Measurements from ENCODE around the gene TNS1. TPM values are rescaled to one million over a fixed set of nuclear protein-coding genes. Genes with fewer than 3 reads are reported as not detected.

Gene TNS1
- total RNA-seq, 1 donor from 2014 or later: 46.1 TPM

- no peak for DNase-seq (ENCODE audit: extremely low read depth, low read depth, low spot score)
Observed at GRCh38 chr2:217880891-217881290, 121.9 kb downstream of the TNS1 start.

- DNase-seq (ENCODE audit: extremely low read depth, low read depth, low spot score): no peak
Observed at GRCh38 chr2:217880287-217880889, 122.4 kb downstream of the TNS1 start.

DNA sequence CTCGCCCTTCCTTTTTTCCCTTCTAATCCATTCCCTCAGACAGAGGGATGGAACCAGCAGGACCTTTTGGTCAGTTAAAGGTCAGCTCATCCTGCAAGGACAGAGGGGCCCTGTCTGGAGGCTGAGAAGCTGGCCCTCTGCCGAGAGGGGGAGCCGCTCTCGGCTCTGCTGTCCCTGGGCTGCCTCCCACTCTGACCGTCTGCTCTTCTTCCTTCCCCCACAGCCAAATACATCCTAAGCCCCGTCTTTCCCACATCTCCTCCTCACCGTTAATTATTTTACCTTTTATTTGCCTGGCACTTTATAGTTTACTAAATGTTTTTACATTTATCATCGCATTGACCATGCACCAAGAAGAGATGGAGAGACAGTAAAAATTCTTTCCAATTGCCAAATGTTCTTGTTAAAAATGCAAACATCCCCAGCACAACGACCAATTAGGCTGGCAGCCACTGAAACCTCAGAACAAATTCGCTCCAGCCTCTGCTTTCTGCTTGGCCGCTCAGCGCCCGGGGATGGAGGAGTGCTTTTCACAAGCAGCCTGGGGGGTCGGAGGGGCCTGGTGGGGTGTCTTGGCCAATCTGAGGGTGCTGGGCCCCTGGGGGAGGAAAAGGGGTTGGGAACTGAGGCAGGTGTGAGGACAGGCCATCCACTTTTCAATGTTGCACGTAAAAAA is 123.7 kb downstream of the TNS1 start:
- no peak for DNase-seq (ENCODE audit: extremely low read depth, low read depth, low spot score)

- DNase-seq (ENCODE audit: extremely low read depth, low read depth, low spot score): no peak
Observed at GRCh38 chr2:217877866-217878265, 124.9 kb downstream of the TNS1 start.

DNA sequence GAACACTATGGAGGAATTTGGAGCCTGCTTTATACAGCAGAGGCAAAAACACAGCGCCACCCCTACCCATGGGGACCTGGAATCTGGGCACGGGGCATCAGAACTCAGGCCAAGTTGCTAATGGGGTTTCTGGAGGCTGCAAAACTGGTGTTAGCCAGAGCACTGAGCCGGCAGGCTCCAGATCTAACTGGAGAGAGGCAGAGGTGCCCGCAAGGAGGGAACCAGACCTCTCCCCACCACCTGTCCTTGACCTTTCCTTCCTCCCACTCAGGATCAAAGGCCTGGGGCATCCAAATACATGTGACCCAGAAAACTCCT is 126.6 kb downstream of the TNS1 start:
- no peak for DNase-seq (ENCODE audit: extremely low read depth, low read depth, low spot score)

GRCh38 chr2:217875556-217876252 is 127.1 kb downstream of the TNS1 start:
- no peak for DNase-seq (ENCODE audit: extremely low read depth, low read depth, low spot score)

DNA sequence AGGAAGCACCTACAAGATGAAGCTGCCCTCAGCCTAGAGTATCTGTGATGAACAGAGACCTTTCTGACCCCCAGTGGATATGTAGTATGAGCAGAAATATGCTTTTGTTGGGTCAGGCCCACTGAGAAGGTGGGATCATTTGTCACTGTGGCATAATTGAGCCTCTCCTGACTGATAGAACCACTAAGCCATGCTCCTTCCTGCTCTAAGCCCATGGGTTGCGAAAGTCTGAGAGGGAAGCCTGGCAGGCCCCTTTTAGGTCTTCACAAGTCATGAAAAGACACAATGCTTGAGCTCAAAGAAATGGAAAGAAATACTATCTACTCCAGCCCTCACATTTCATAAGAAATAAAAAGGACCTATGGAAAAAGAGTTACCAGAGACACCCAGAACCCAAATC is 127.7 kb downstream of the TNS1 start:
- DNase-seq (ENCODE audit: extremely low read depth, low read depth, low spot score): no peak

DNA sequence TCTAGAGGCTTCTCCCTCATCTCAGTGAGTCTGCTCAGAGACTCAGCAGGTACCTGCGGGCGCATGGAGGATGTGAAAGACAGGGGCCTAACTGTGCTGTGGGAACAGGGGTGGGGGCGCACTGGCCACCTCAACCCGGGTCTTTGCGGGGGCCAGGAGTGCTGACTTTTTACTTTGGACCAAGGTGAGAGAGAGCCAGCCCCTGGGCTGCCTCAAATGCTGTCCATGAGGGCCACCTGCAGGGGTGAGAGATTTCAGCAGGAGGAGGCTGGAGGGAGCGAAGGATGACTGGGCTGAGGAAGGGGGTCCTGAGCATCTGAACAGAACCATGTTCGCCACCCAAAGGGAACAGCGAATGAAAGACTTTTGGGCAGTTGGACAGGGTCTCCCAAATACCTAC is 129.4 kb downstream of the TNS1 start:
- no peak for DNase-seq (ENCODE audit: extremely low read depth, low read depth, low spot score)

- DNase-seq (ENCODE audit: extremely low read depth, low read depth, low spot score): no peak
Observed at GRCh38 chr2:217872319-217872718, 130.5 kb downstream of the TNS1 start.

DNA sequence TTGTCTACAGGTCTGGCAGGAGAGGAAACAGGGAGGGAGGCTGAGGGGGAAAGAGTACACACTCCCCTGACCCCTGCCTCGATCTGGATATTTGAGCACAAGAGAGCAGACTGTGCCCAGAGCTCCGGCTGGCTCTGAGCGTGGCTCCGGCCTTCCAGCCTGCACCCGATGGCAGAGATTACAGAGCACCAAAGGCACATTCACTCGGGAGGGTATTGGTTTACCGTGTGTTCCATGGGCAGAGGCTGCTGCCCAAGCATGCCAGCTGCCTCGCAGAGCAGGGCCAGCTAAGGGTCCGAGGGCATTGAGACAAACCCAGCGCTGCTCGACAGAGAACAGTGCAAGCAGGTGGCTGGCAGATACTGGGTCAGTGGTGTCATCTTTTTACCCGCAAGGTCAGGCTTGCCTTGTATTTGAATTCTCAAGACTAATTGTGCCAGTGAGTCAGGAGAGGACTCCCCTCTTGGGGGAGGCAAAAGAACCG is 132.2 kb downstream of the TNS1 start:
- DNase-seq (ENCODE audit: extremely low read depth, low read depth, low spot score): no peak

GRCh38 chr2:217868911-217869334 is 133.9 kb downstream of the TNS1 start:
- no peak for DNase-seq (ENCODE audit: extremely low read depth, low read depth, low spot score)

DNA sequence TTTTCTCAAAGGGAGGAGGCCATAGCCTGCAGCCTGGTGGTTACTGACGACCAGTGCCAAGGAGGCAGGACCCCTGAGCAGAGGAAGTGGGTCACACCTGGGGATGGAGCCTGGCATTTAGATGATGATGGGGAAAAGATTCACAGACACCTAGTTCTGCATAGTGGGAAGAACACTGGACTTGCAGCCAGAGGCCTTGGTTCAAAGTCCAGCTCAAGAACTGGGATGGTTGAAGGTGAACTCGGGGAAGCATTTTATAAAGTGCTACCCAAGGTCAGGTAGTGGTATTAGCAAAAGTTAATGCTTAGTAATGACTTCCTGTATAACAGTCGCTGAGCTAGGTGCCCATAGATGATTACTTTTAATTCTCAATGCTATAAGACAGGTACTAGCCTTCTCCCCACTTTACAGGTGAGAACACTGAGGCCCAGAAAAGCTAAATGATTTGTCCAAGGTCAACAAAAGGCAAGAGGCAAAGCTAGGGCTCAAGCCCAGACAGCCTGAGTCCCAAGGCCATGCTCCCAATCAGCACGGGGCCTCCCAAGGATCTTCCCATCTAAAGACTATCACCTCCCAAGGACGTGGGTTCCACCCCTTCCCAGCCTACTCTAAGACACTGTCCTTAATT is 134.4 kb downstream of the TNS1 start:
- DNase-seq (ENCODE audit: extremely low read depth, low read depth, low spot score): no peak

DNA sequence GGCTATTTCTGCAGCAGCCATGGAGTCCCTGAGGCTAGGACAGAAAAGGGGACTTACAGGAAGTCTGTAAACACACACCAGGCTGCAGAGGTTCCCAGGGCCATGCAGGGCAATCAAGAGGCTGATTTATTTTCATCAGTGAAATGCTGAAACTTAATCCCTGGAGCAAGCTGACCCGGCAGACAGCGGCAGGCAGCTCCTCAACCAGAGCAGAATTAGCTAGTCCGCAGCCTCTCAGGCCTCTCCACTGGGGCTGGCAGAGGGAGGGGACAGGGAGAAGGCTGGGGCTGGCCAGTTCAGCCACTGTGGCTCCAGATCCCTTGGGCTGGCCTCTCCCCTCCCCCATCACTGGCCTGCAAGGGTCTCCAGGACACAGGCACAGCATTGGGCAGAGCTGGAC is 136.3 kb downstream of the TNS1 start:
- no peak for DNase-seq (ENCODE audit: extremely low read depth, low read depth, low spot score)

- DNase-seq (ENCODE audit: extremely low read depth, low read depth, low spot score): no peak
Observed at GRCh38 chr2:217864963-217865772, 137.6 kb downstream of the TNS1 start.

DNA sequence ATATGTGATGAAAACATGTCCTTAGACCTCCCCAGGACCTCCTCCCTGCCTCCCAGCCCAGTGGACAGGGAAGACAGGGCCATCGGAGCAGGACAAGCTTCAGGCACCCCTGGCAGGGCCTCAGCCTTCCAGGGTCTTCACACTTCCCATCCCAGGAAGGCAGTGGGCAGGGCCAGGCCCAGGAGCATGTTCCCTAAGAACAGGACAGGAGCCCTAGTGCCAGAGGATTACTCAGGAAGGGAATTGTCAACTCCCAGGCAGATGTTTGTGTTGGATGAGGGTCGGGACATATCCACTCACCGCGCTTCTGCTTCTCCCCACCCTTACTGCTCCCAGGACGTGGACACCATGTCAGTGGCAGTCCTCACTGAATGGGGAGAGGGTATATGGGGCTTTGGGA is 138.9 kb downstream of the TNS1 start:
- DNase-seq (ENCODE audit: extremely low read depth, low read depth, low spot score): no peak

DNA sequence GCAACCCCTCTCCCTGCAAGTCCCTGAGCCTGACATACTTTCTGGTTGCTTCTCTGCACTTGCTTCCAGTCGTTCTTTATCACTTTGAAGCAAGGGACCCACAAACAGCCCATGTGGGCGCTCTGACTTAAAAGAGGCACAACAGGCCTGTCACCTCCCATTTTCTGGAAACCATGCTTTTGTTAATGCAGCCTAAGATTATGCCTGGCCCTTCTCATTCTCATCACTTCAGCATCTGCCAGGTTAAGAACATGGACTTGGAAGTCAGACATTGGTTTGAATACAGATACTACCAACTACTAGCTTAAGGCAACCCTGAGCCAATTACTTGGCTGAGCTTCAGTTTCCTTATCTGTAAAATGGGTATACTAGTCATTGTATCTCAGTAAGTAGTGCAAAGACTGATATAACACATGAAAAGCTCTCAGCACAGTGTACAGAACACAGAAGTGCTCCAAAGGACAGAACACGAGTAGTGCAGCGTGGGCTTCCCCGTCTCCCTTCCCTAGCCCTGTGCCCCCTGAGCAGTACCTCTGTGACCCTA is 141.4 kb downstream of the TNS1 start:
- DNase-seq (ENCODE audit: extremely low read depth, low read depth, low spot score): no peak

- no peak for DNase-seq (ENCODE audit: extremely low read depth, low read depth, low spot score)
Observed at GRCh38 chr2:217859926-217860325, 142.9 kb downstream of the TNS1 start.

GRCh38 chr2:217858519-217859491 is 144.0 kb downstream of the TNS1 start:
- DNase-seq (ENCODE audit: extremely low read depth, low read depth, low spot score): no peak
